Measurements from ENCODE around the gene POLR2A. TPM values are rescaled to one million over a fixed set of nuclear protein-coding genes. Genes with fewer than 3 reads are reported as not detected.
"Not testable (repeated sequence)": the region's sequence is repeated elsewhere in the genome, so short reads cannot be mapped to it uniquely, and the experiment has no call there.

Gene POLR2A
- total and polyA plus RNA-seq, 10 of the 15 experiments (the other 5 are each of a cell fraction or from before 2014, with no cell fraction given), result 1.7 to 121 (median 33.4) TPM

DNA sequence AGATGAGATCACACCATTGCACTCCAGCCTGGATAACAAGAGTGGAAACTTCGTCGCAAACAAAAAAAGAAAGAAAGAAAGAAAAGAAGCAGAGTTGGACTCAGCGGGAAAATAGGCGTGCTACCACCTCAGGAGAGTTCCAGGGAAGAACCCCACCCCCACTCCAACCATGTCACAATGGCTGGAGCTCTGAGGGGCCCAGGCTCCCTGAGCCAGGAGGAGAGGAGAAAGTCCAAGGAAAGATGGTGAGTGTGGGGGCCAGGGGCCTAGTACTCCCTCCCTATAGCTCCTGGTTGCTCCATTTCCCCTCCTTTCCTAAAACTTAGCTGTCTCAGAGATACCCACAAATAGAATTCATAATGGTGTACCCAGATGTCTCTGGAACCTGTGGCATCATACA is 2.9 kb upstream of the POLR2A start, which contains the start of gene SLC35G6:
SLC35G6 (plus strand) TSS at position 172 of the 400 bp plus-strand sequence; CDS start at position 243, 71 bp downstream.
- SMC1A ChIA-PET (ENCODE audit: uncharacterized antibody, unreplicated experiment), result interaction anchor here (1.1 to 2.6 kb wide), 3 partner anchors 40 to 79 kb away, joined by 3 to 8 read pairs (median 3); no protein-coding TSS in a partner anchor
- peak within 1 kb of the TSS; percentile 79 for H3K9ac ChIP-seq (ENCODE audit: control insufficient read depth, insufficient read depth, low read length)
- ATAC-seq, result not testable (repeated sequence)

DNA sequence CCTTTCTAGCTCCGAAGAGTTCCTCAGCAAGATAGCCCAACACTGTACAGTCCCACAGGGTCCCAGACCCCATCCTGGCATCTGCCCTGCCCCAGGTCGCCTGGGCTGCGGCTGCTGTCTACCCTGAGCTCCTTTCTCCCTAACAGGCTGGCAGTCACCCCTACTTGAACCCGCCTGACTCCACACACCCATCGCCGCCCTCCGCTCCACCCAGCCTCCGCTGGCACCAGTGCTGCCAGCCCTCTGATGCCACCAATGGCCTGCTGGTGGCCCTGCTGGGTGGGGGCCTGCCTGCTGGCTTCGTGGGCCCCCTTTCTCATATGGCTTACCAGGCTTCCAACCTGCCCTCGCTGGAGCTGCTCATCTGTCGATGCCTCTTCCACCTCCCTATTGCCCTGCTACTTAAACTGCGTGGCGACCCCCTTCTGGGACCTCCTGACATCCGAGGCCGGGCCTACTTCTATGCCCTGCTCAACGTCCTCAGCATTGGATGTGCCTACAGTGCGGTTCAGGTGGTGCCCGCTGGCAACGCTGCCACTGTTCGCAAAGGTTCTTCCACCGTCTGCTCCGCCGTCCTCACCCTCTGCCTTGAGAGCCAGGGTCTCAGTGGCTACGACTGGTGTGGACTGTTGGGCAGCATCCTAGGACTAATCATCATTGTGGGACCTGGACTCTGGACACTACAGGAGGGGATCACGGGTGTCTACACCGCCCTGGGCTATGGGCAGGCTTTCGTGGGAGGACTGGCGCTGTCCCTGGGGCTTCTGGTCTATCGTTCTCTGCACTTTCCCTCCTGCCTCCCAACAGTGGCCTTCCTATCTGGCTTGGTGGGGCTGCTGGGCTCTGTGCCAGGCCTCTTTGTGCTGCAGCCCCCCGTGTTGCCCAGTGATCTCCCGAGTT is 2.1 kb upstream of the POLR2A start:
- FAIRE-seq; H3K9me3 ChIP-seq (replicated peaks; ENCODE audit: control insufficient read depth, insufficient read depth, low read length); in situ Hi-C loops (cut with MboI); DNase-seq (ENCODE audit: low read depth, low spot score); H3K4me1 ChIP-seq (ENCODE audit: control insufficient read depth, insufficient read depth, low read length); ATAC-seq; H3K27ac ChIP-seq (ENCODE audit: control insufficient read depth, insufficient read depth); H3K4me3 ChIP-seq; H3K4me2 ChIP-seq (ENCODE audit: control insufficient read depth, insufficient read depth); BruUV-seq (replicated peaks); H3K36me3 ChIP-seq (ENCODE audit: control insufficient read depth in 2 of 2, insufficient read depth in 2 of 2, low read length in 1 of 2); H3K27me3 ChIP-seq (replicated peaks in 1 of 2; ENCODE audit: control insufficient read depth in 2 of 2, insufficient read depth in 2 of 2, low read length in 1 of 2); CTCF ChIA-PET; H4K20me1 ChIP-seq (ENCODE audit: control insufficient read depth, insufficient read depth); H2AFZ ChIP-seq (ENCODE audit: control insufficient read depth, low read depth, low read length); H3K9ac ChIP-seq (ENCODE audit: control insufficient read depth, insufficient read depth, low read length): not testable (repeated sequence)
- SMC1A ChIA-PET (ENCODE audit: uncharacterized antibody, unreplicated experiment), result interaction anchor here (1.5 kb wide), 1 partner anchor 41 kb away, joined by 3 read pairs; no protein-coding TSS in a partner anchor
- POLR2A ChIA-PET, result interaction anchor here (1.1 to 6.6 kb wide), 3 partner anchors 42 to 350 kb away, joined by 3 to 63 read pairs (median 5); partner anchors contain the start of genes FGF11 and TMEM102
- WGBS (ENCODE audit: insufficient coverage, insufficient replicate concordance, low lambda C conversion rate, missing lambda C conversion rate), result 90% methylated on average over 27 of the region's 31 CpGs
- H3K79me2 ChIP-seq (ENCODE audit: control insufficient read depth, insufficient read depth, low read length), result peaks cover 51% of the 10 kb centered on the region
- intact Hi-C loops (cut with micrococcal nuclease; ENCODE audit: unreplicated experiment), result loop anchor here (10.0 kb wide), 1 partner anchor 203 kb away; the partner anchor contains the start of genes TP53 and WRAP53
- RAD21 ChIA-PET (ENCODE audit: unreplicated experiment), result interaction anchor here (1.0 kb wide), 1 partner anchor 206 kb away, joined by 3 read pairs; the partner anchor contains the start of genes TP53 and WRAP53

More for the DNA sequence above, 2.9 kb upstream of the POLR2A start, which contains the start of gene SLC35G6:
- BruUV-seq (replicated peaks); H3K36me3 ChIP-seq (ENCODE audit: control insufficient read depth in 2 of 2, insufficient read depth in 2 of 2, low read length in 1 of 2); DNase-seq (ENCODE audit: low read depth, low spot score); in situ Hi-C loops (cut with MboI); H4K20me1 ChIP-seq (ENCODE audit: control insufficient read depth, insufficient read depth); H2AFZ ChIP-seq (ENCODE audit: control insufficient read depth, low read depth, low read length); H3K27ac ChIP-seq (ENCODE audit: control insufficient read depth, insufficient read depth); FAIRE-seq; H3K9me3 ChIP-seq (replicated peaks; ENCODE audit: control insufficient read depth, insufficient read depth, low read length); H3K27me3 ChIP-seq (replicated peaks in 1 of 2; ENCODE audit: control insufficient read depth in 2 of 2, insufficient read depth in 2 of 2, low read length in 1 of 2): not testable (repeated sequence)
- H3K4me1 ChIP-seq (ENCODE audit: control insufficient read depth, insufficient read depth, low read length), result peaks cover 11% of the 10 kb centered on the region
- peak within 1 kb of the TSS; percentile 70; the same call in 1 of the 2 replicates for H3K4me3 ChIP-seq
- H3K79me2 ChIP-seq (ENCODE audit: control insufficient read depth, insufficient read depth, low read length), result peaks cover 47% of the 10 kb centered on the region
- WGBS (ENCODE audit: insufficient coverage, insufficient replicate concordance, low lambda C conversion rate, missing lambda C conversion rate), result 86% methylated on average over 4 of the region's 4 CpGs
- ChIA-PET CTCF (interaction anchor here (6.2 kb wide), 1 partner anchor 80 kb away, joined by 17 read pairs; the partner anchor contains the start of gene SENP3), RAD21 (ENCODE audit: unreplicated experiment) (interaction anchor here (0.6 to 1.0 kb wide), 2 partner anchors 37 to 207 kb away, joined by 3 read pairs; partner anchors contain the start of genes TP53 and WRAP53), POLR2A (interaction anchor here (0.6 to 3.2 kb wide), 5 partner anchors 11 to 349 kb away, joined by 3 to 18 read pairs (median 5); partner anchors contain the start of gene TMEM102)
- intact Hi-C loops (cut with micrococcal nuclease; ENCODE audit: unreplicated experiment), result loop anchor here (10.0 kb wide), 1 partner anchor 204 kb away; the partner anchor contains the start of genes TP53 and WRAP53
- peak within 1 kb of the TSS; percentile 97 for H3K4me2 ChIP-seq (ENCODE audit: control insufficient read depth, insufficient read depth)

DNA sequence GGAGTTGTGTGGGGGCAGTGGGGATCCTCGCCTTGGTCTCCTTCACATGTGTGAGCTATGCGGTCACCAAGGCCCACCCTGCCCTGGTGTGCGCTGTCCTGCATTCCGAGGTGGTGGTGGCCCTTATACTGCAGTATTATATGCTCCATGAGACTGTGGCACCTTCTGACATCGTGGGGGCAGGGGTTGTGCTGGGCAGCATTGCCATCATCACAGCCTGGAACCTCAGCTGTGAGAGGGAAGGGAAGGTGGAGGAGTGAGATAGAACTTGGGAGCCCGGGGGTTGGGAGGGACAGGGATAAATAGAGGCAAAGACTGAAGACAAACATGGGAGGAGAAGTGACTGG is 1.5 kb upstream of the POLR2A start:
- H3K9me3 ChIP-seq (replicated peaks; ENCODE audit: control insufficient read depth, insufficient read depth, low read length); H3K4me1 ChIP-seq (ENCODE audit: control insufficient read depth, insufficient read depth, low read length); ATAC-seq; H2AFZ ChIP-seq (ENCODE audit: control insufficient read depth, low read depth, low read length); FAIRE-seq; in situ Hi-C loops (cut with MboI); H4K20me1 ChIP-seq (ENCODE audit: control insufficient read depth, insufficient read depth); H3K27me3 ChIP-seq (replicated peaks in 1 of 2; ENCODE audit: control insufficient read depth in 2 of 2, insufficient read depth in 2 of 2, low read length in 1 of 2); RAD21 ChIA-PET (ENCODE audit: unreplicated experiment); CTCF ChIA-PET; DNase-seq (ENCODE audit: low read depth, low spot score); BruUV-seq (replicated peaks); H3K36me3 ChIP-seq (ENCODE audit: control insufficient read depth in 2 of 2, insufficient read depth in 2 of 2, low read length in 1 of 2): not testable (repeated sequence)
- Histone ChIP-seq H3K79me2 (ENCODE audit: control insufficient read depth, insufficient read depth, low read length) (peaks cover 52% of the 10 kb centered on the region), H3K27ac (ENCODE audit: control insufficient read depth, insufficient read depth) (peak overlapping the region; percentile 100), H3K4me2 (ENCODE audit: control insufficient read depth, insufficient read depth) (peak overlapping the region; percentile 97), H3K4me3 (peak overlapping the region; percentile 99), H3K9ac (ENCODE audit: control insufficient read depth, insufficient read depth, low read length) (peak overlapping the region; percentile 100)
- intact Hi-C loops (cut with micrococcal nuclease; ENCODE audit: unreplicated experiment), result loop anchor here (1.0 to 10.0 kb wide), 2 partner anchors 47 to 202 kb away; partner anchors contain the start of genes TMEM102, TP53 and WRAP53
- 68% methylated on average over 6 of the region's 6 CpGs for WGBS (ENCODE audit: insufficient coverage, insufficient replicate concordance, low lambda C conversion rate, missing lambda C conversion rate)
- SMC1A ChIA-PET (ENCODE audit: uncharacterized antibody, unreplicated experiment), result interaction anchor here (1.5 kb wide), 1 partner anchor 42 kb away, joined by 3 read pairs; no protein-coding TSS in a partner anchor
- POLR2A ChIA-PET, result interaction anchor here (3.0 to 6.6 kb wide), 2 partner anchors 27 to 44 kb away, joined by 17 to 63 read pairs; partner anchors contain the start of genes FGF11 and TMEM102

All from GM12878 (cell line).